Astrocyte of the spinal cord (primary cell): Measurements from ENCODE around the gene OSBPL10.

Experiments
- DNase-seq: peaks from one replicate; pipeline ENCODE4 v3.0.0; 2011; ENCODE audit warnings: low read depth, low spot score
- H3K4me3 ChIP-seq: 2 replicates; pipeline ENCODE4 v1.5.1; 2011; ENCODE audit warnings: low read depth, mild to moderate bottlenecking, low read length, moderate library complexity
- in situ Hi-C: cut with HindIII; loops from 2 replicates; pipeline ENCODE4 v1.10.0; 2017; ENCODE audit warnings: low sequenced_read_pairs
- TF ChIP-seq, protein P1 (sequence below): IDR thresholded peaks from 2 replicates; pipeline ENCODE4 v1.5.1; 2012; ENCODE audit warnings: low read depth, mild to moderate bottlenecking, low read length, inconsistent platforms

OSBPL10 gene

GRCh38 chr3:31890742-31891469 is 90.2 kb downstream of the OSBPL10 start:
- no peak for DNase-seq
- TF ChIP-seq, protein P1, sequence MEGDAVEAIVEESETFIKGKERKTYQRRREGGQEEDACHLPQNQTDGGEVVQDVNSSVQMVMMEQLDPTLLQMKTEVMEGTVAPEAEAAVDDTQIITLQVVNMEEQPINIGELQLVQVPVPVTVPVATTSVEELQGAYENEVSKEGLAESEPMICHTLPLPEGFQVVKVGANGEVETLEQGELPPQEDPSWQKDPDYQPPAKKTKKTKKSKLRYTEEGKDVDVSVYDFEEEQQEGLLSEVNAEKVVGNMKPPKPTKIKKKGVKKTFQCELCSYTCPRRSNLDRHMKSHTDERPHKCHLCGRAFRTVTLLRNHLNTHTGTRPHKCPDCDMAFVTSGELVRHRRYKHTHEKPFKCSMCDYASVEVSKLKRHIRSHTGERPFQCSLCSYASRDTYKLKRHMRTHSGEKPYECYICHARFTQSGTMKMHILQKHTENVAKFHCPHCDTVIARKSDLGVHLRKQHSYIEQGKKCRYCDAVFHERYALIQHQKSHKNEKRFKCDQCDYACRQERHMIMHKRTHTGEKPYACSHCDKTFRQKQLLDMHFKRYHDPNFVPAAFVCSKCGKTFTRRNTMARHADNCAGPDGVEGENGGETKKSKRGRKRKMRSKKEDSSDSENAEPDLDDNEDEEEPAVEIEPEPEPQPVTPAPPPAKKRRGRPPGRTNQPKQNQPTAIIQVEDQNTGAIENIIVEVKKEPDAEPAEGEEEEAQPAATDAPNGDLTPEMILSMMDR, result no peak
- in situ Hi-C loops, result no loop called here
- no peak overlapping the region for H3K4me3 ChIP-seq

- no peak for DNase-seq
- in situ Hi-C loops, result no loop called here
- TF ChIP-seq, protein P1, result no peak
- no peak overlapping the region for H3K4me3 ChIP-seq
These were observed 91.1 kb downstream of the OSBPL10 start for GRCh38 chr3:31890007-31890406.

- DNase-seq, result no peak
- H3K4me3 ChIP-seq, result no peak overlapping the region
- TF ChIP-seq, protein P1, result no peak
- in situ Hi-C loops, result no loop called here
These were observed 95.8 kb downstream of the OSBPL10 start for GRCh38 chr3:31885235-31885634.

DNA sequence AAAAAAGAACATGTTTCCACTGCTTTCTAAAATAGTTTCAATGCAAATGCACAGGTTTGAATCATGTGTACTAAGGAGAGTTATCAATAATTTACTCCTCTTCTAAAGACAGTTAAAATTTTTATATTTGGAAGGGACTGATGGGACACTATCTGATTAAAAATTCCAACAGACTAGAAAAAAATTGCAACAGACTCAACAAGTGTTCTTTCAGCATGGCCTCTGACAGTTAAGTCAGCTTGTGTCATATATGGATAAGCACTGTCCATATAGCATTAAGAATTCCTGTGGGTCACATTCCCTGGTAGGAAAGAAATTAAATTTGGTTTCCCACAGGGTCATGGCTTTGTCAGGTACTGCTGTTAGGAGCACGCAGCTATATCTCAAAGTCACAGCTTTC is 96.8 kb downstream of the OSBPL10 start:
- TF ChIP-seq, protein P1, result no peak
- DNase-seq, result no peak
- in situ Hi-C loops, result no loop called here
- H3K4me3 ChIP-seq, result no peak overlapping the region

DNA sequence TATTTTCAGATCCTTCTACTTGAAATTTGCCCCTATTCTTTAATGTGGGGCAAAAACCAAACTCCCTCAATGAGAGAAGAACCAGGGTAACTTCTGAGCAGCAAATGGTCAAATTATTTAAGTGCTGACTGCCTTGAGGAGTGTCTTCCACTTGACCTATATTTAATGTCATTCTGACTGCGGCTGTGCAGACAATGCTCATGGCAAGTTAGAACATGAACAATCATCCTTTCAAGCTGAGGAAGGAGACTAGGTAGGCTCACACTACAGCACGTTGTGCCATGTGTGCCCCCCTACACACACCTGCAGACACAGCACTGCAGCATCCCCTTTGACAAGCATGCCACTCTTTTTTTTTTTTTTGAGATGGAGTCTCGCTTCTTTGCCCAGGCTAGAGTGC is 98.2 kb downstream of the OSBPL10 start:
- in situ Hi-C loops, result no loop called here
- DNase-seq, result no peak
- TF ChIP-seq, protein P1, result no peak
- no peak overlapping the region for H3K4me3 ChIP-seq

- DNase-seq, result no peak
- in situ Hi-C loops, result no loop called here
- H3K4me3 ChIP-seq, result no peak overlapping the region
- TF ChIP-seq, protein P1, result no peak
These were observed 98.6 kb downstream of the OSBPL10 start for GRCh38 chr3:31882431-31882830.
